KMS-11 (cell line): Measurements from ENCODE around the gene CCDC183.

Experiments
- H2AFZ ChIP-seq: fragments of 200-600 bp; sonication (generic); 2 replicates; pipeline ENCODE4 v1.6.1; 2016; ENCODE audit warnings: antibody characterized with exemption, mixed run types, low read depth
- H3K27ac ChIP-seq: fragments of 200-600 bp; sonication (generic); 2 replicates; pipeline ENCODE4 v1.6.1; 2016; ENCODE audit warnings: mild to moderate bottlenecking, mixed run types
- H3K27me3 ChIP-seq: fragments of 200-600 bp; sonication (generic); 2 replicates; pipeline ENCODE4 v1.6.1; 2017; ENCODE audit warnings: mild to moderate bottlenecking, low read depth, mixed run types, moderate library complexity; ENCODE audit not compliant: insufficient read depth
- H3K36me3 ChIP-seq: fragments of 200-600 bp; sonication (generic); 2 replicates; pipeline ENCODE4 v1.6.1; 2017; ENCODE audit warnings: mild to moderate bottlenecking, mixed run types; ENCODE audit not compliant: insufficient read depth
- H3K4me1 ChIP-seq: fragments of 200-600 bp; sonication (generic); 2 replicates; pipeline ENCODE4 v1.6.1; 2016; ENCODE audit warnings: mild to moderate bottlenecking, low read depth, mixed run types; ENCODE audit not compliant: poor library complexity, severe bottlenecking
- H3K4me2 ChIP-seq: fragments of 200-600 bp; sonication (generic); 2 replicates; pipeline ENCODE4 v1.7.0; 2016; ENCODE audit warnings: mild to moderate bottlenecking, mixed run types
- H3K4me3 ChIP-seq: fragments of 200-600 bp; sonication (generic); IDR thresholded peaks from 2 replicates; pipeline ENCODE4 v1.6.1; 2017; ENCODE audit warnings: low read depth, low read length, mixed read lengths; ENCODE audit not compliant: insufficient read depth
- H3K79me2 ChIP-seq: fragments of 200-600 bp; sonication (generic); 2 replicates; pipeline ENCODE4 v1.6.1; 2016; ENCODE audit warnings: low read depth, mixed run types; ENCODE audit not compliant: insufficient read depth
- H3K9ac ChIP-seq: fragments of 200-600 bp; sonication (generic); 2 replicates; pipeline ENCODE4 v1.6.1; 2016; ENCODE audit warnings: mild to moderate bottlenecking, mixed run types
- H4K20me1 ChIP-seq: fragments of 200-600 bp; sonication (generic); 2 replicates; pipeline ENCODE4 v1.6.1; 2016; ENCODE audit warnings: mild to moderate bottlenecking, mixed run types; ENCODE audit not compliant: insufficient read depth
- CTCF ChIP-seq: fragments of 200-600 bp; sonication (generic); conservative IDR thresholded peaks from 2 replicates; pipeline ENCODE4 v1.6.1; 2017; ENCODE audit warnings: low read depth, mild to moderate bottlenecking, antibody characterized with exemption, low read length, moderate library complexity, mixed read lengths

The CCDC183 gene

GRCh38 chr9:136824496-136825225 is 28.5 kb downstream of the CCDC183 start:
- no peak for TF ChIP-seq CTCF
- H3K36me3 ChIP-seq, result no peaks in the 10 kb centered on the region
- H3K4me1 ChIP-seq, result no peaks in the 10 kb centered on the region
- H4K20me1 ChIP-seq, result no peaks in the 10 kb centered on the region; the same call in 1 of the 2 replicates
- no peak overlapping the region for H3K9ac ChIP-seq
- no peak overlapping the region for H3K4me2 ChIP-seq
- no peaks in the 10 kb centered on the region; the same call in 1 of the 2 replicates for H3K79me2 ChIP-seq
- H3K27me3 ChIP-seq, result no peaks in the 10 kb centered on the region
- no peak overlapping the region for H2AFZ ChIP-seq
- no peak overlapping the region for H3K27ac ChIP-seq
- H3K4me3 ChIP-seq, result no peak overlapping the region

- Histone ChIP-seq H3K36me3 (no peaks in the 10 kb centered on the region), H3K9ac (no peak overlapping the region), H3K79me2 (no peaks in the 10 kb centered on the region; the same call in 1 of the 2 replicates), H3K27ac (no peak overlapping the region), H3K4me3 (no peak overlapping the region), H3K27me3 (no peaks in the 10 kb centered on the region), H3K4me2 (no peak overlapping the region), H2AFZ (no peak overlapping the region), H3K4me1 (no peaks in the 10 kb centered on the region), H4K20me1 (no peaks in the 10 kb centered on the region; the same call in 1 of the 2 replicates)
- TF ChIP-seq CTCF, result no peak
These were observed 29.4 kb downstream of the CCDC183 start for GRCh38 chr9:136825295-136826187.

GRCh38 chr9:136826188-136826541 is 30.0 kb downstream of the CCDC183 start:
- Histone ChIP-seq H3K27ac (no peak overlapping the region), H3K36me3 (no peaks in the 10 kb centered on the region), H3K27me3 (no peaks in the 10 kb centered on the region), H3K79me2 (no peaks in the 10 kb centered on the region), H3K4me3 (no peak overlapping the region), H3K9ac (no peak overlapping the region), H3K4me2 (no peak overlapping the region), H4K20me1 (no peaks in the 10 kb centered on the region; the same call in 1 of the 2 replicates), H3K4me1 (no peaks in the 10 kb centered on the region), H2AFZ (no peak overlapping the region)
- no peak for TF ChIP-seq CTCF

- no peak overlapping the region for H2AFZ ChIP-seq
- TF ChIP-seq CTCF, result no peak
- no peak overlapping the region for H3K9ac ChIP-seq
- no peak overlapping the region for H3K27ac ChIP-seq
- no peak overlapping the region for H3K4me2 ChIP-seq
- no peaks in the 10 kb centered on the region for H3K79me2 ChIP-seq
- H3K4me1 ChIP-seq, result no peaks in the 10 kb centered on the region
- no peak overlapping the region for H3K4me3 ChIP-seq
- no peaks in the 10 kb centered on the region for H3K27me3 ChIP-seq
- H3K36me3 ChIP-seq, result no peaks in the 10 kb centered on the region
- no peaks in the 10 kb centered on the region; the same call in 1 of the 2 replicates for H4K20me1 ChIP-seq
These were observed 30.8 kb downstream of the CCDC183 start for GRCh38 chr9:136826703-136827582.
